Nucleus accumbens (tissue), 56 donors: ENCODE data around the gene PLGRKT.
"Not testable (repeated sequence)": the region's sequence is repeated elsewhere in the genome, so short reads cannot be mapped to it uniquely, and the experiment has no call there.

Experiments used
- DNase-seq, 56 donors: peaks; one replicate each; lab custom pipeline; 2025; lab: John Stamatoyannopoulos, UW

PLGRKT gene

GRCh38 chr9:5453004-5453403, 15.3 kb upstream of the PLGRKT start:
- DNase-seq: no peak

- no peak for DNase-seq
Measured at GRCh38 chr9:5452286-5452609, 14.5 kb upstream of the PLGRKT start.

- peak in 52 of 56 donors; percentile 13 to 80 (median 60) for DNase-seq
Measured at GRCh38 chr9:5450359-5451091, 12.8 kb upstream of the PLGRKT start, which contains the start of gene CD274. TSS of gene CD274 (plus strand) at chr9:5450542. CDS start at chr9:5456114, 5,572 bp downstream.

GRCh38 chr9:5449521-5450358, 12.0 kb upstream of the PLGRKT start:
- no peak for DNase-seq

GRCh38 chr9:5448461-5449435, 11.0 kb upstream of the PLGRKT start:
- DNase-seq: no peak

GRCh38 chr9:5448016-5448415, 10.3 kb upstream of the PLGRKT start:
- no peak for DNase-seq

GRCh38 chr9:5447337-5447736, 9.6 kb upstream of the PLGRKT start:
- DNase-seq: no peak

- no peak for DNase-seq
Measured at GRCh38 chr9:5446451-5447236, 8.9 kb upstream of the PLGRKT start.

GRCh38 chr9:5445886-5446285, 8.2 kb upstream of the PLGRKT start:
- no peak for DNase-seq

GRCh38 chr9:5445096-5445495, 7.4 kb upstream of the PLGRKT start:
- not testable (repeated sequence) for DNase-seq

GRCh38 chr9:5443850-5444249, 6.1 kb upstream of the PLGRKT start:
- DNase-seq: no peak

GRCh38 chr9:5442400-5443011, 4.8 kb upstream of the PLGRKT start:
- peak in 19 of 56 donors; percentile 2 to 64 (median 19) for DNase-seq

- DNase-seq: peak in 1 of 56 donors; percentile 12
Measured at GRCh38 chr9:5441043-5441442, 3.3 kb upstream of the PLGRKT start.

GRCh38 chr9:5440426-5440825, 2.7 kb upstream of the PLGRKT start:
- DNase-seq: no peak

- peak in 1 of 56 donors; percentile 28 for DNase-seq
Measured at GRCh38 chr9:5438301-5439162, 807 bp upstream of the PLGRKT start.

- no peak for DNase-seq
Measured at GRCh38 chr9:5436441-5436840, 1.3 kb downstream of the PLGRKT start.

- DNase-seq: no peak
Measured at GRCh38 chr9:5435912-5436311, 1.8 kb downstream of the PLGRKT start.
